Gastrocnemius medialis (tissue), 4 donors: Measurements from ENCODE around the gene PLEKHN1. TPM values are rescaled to one million over a fixed set of nuclear protein-coding genes. Genes with fewer than 3 reads are reported as not detected.

Source experiments
- ATAC-seq, 2 donors: fragments of 150-250 bp; one replicate each; pipeline ENCODE4 v1.9.1; 2016
- DNase-seq, 2 donors: peaks; one replicate each; pipeline ENCODE4 v3.0.0-alpha.2; 2019
- H3K27ac ChIP-seq, 4 donors: fragments of 200-600 bp; sonication (generic); 1 replicate in 1 of 4; 2 replicates in 3 of 4; pipeline ENCODE4 v1.5.1; 2016 to 2018; ENCODE audit warnings: mild to moderate bottlenecking in 2 of 4, moderate library complexity in 1 of 4
- H3K27me3 ChIP-seq, 3 donors: fragments of 200-600 bp; sonication (generic) in 2 of 3; 1 replicate in 1 of 3; 2 replicates in 2 of 3; pipeline versions ENCODE4 v1.5.1 to v1.6.0; 2016 to 2019; ENCODE audit warnings: mild to moderate bottlenecking in 1 of 3, moderate library complexity in 1 of 3
- H3K36me3 ChIP-seq, 2 donors: fragments of 200-600 bp; sonication (generic) in 1 of 2; one replicate each; pipeline ENCODE4 v1.5.1; 2017 to 2018
- H3K4me1 ChIP-seq, 2 donors: fragments of 200-600 bp; sonication (generic) in 1 of 2; one replicate each; pipeline ENCODE4 v1.5.1; 2016 to 2017; ENCODE audit warnings: mild to moderate bottlenecking in 2 of 2
- H3K4me3 ChIP-seq, 4 donors: fragments of 200-600 bp; sonication (generic) in 3 of 4; 1 replicate in 1 of 4; 2 replicates in 3 of 4; pipeline ENCODE4 v1.5.1; 2016 to 2019; ENCODE audit warnings: mild to moderate bottlenecking in 2 of 4
- H3K9me3 ChIP-seq, 3 donors: fragments of 200-600 bp; sonication (generic) in 2 of 3; 1 replicate in 1 of 3; 2 replicates in 2 of 3; pipeline ENCODE4 v1.5.1; 2016 to 2019
- CTCF ChIP-seq, 5 experiments: fragments of 450-650 bp in 3 of 5; fragments of 200-600 bp in 2 of 5; sonication (generic) in 2 of 5; IDR thresholded peaks in 4 of 5; conservative IDR thresholded peaks in 1 of 5; 1 replicate in 4 of 5; 2 replicates in 1 of 5; pipeline ENCODE4 v1.5.1; 2016 to 2019; ENCODE audit warnings: antibody characterized with exemption in 5 of 5, mild to moderate bottlenecking in 3 of 5, moderate library complexity in 3 of 5
- POLR2A ChIP-seq, 2 donors: fragments of 450-650 bp; IDR thresholded peaks; one replicate each; pipeline ENCODE4 v1.6.1; 2017; ENCODE audit warnings: antibody characterized with exemption in 2 of 2, mild to moderate bottlenecking in 2 of 2, moderate library complexity in 2 of 2
- in situ Hi-C, 4 donors: fragments of 200-750 bp; cut with MboI; loops; one replicate each; pipeline versions ENCODE4 v1.15.0 to v1.8.0; 2017; ENCODE audit warnings: low sequenced_read_pairs in 4 of 4
- intact Hi-C: fragments of 100-400 bp; cut with DNase I; formaldehyde crosslinking; loops from one replicate; pipeline ENCODE4 v1.15.1; 2023; ENCODE audit warnings: low total_unique reads
- total RNA-seq, 4 donors: library from RNA; depleted of rRNA; stranded (reverse); fragments of >200 nt; gene quantifications; one replicate each; pipeline versions ENCODE4 v1.1.0 to v1.2.3, GENCODE V29; 2016

PLEKHN1 gene
- total RNA-seq, 4 donors from 2014 or later, result 0.23 TPM; not detected in 3

- ATAC-seq (no peak), DNase-seq (no peak)
- in situ Hi-C loops (no loop called here), intact Hi-C loops (loop anchor here (10.0 kb wide), 1 partner anchor 362 kb away; no protein-coding TSS in a partner anchor)
- Histone ChIP-seq H3K4me3 (no peak overlapping the region), H3K4me1 (peaks cover 3 to 4% of the 10 kb centered on the region in 2 donors), H3K9me3 (no peaks in the 10 kb centered on the region), H3K27me3 (no peaks in the 10 kb centered on the region), H3K36me3 (peaks cover 0 to 91% of the 10 kb centered on the region in 2 donors), H3K27ac (no peak overlapping the region)
- TF ChIP-seq POLR2A (IDR thresholded peaks at IDR 0.05) (no peak), CTCF (IDR thresholded peaks at IDR 0.05 in 4 of 5, conservative IDR thresholded peaks at IDR 0.05 in 1 of 5) (no peak)
Measured at GRCh38 chr1:952603-953002, 13.7 kb upstream of the PLEKHN1 start.

GRCh38 chr1:953524-954320, 12.6 kb upstream of the PLEKHN1 start:
- Histone ChIP-seq H3K4me1 (peaks cover 13 to 14% of the 10 kb centered on the region in 2 donors), H3K27me3 (no peaks in the 10 kb centered on the region), H3K4me3 (no peak overlapping the region), H3K27ac (no peak overlapping the region), H3K36me3 (peaks cover 0 to 80% of the 10 kb centered on the region in 2 donors), H3K9me3 (no peaks in the 10 kb centered on the region)
- in situ Hi-C loops (no loop called here), intact Hi-C loops (loop anchor here (10.0 kb wide), 1 partner anchor 361 kb away; no protein-coding TSS in a partner anchor)
- TF ChIP-seq CTCF (IDR thresholded peaks at IDR 0.05 in 4 of 5, conservative IDR thresholded peaks at IDR 0.05 in 1 of 5) (no peak), POLR2A (IDR thresholded peaks at IDR 0.05) (no peak)
- ATAC-seq, result no peak
- no peak for DNase-seq

- Histone ChIP-seq H3K27ac (no peak overlapping the region), H3K27me3 (no peaks in the 10 kb centered on the region), H3K9me3 (no peaks in the 10 kb centered on the region), H3K4me3 (no peak overlapping the region), H3K36me3 (peaks cover 0 to 68% of the 10 kb centered on the region in 2 donors), H3K4me1 (peaks cover 13 to 20% of the 10 kb centered on the region in 2 donors)
- TF ChIP-seq POLR2A (IDR thresholded peaks at IDR 0.05), result no peak
- no peak for TF ChIP-seq CTCF (IDR thresholded peaks at IDR 0.05 in 4 of 5, conservative IDR thresholded peaks at IDR 0.05 in 1 of 5)
- no peak for DNase-seq
- in situ Hi-C loops (no loop called here), intact Hi-C loops (loop anchor here (10.0 kb wide), 1 partner anchor 360 kb away; no protein-coding TSS in a partner anchor)
- ATAC-seq, result no peak
Measured at GRCh38 chr1:954927-955326, 11.4 kb upstream of the PLEKHN1 start.

GRCh38 chr1:955474-955873, 10.8 kb upstream of the PLEKHN1 start:
- no peak overlapping the region for H3K27ac ChIP-seq
- TF ChIP-seq CTCF (IDR thresholded peaks at IDR 0.05 in 4 of 5, conservative IDR thresholded peaks at IDR 0.05 in 1 of 5), result no peak
- TF ChIP-seq POLR2A (IDR thresholded peaks at IDR 0.05), result no peak
- H3K36me3 ChIP-seq, result peaks cover 0 to 63% of the 10 kb centered on the region in 2 donors
- intact Hi-C loops (loop anchor here (10.0 kb wide), 1 partner anchor 359 kb away; no protein-coding TSS in a partner anchor), in situ Hi-C loops (no loop called here)
- DNase-seq (no peak), ATAC-seq (no peak)
- no peaks in the 10 kb centered on the region for H3K9me3 ChIP-seq
- peaks cover 13 to 24% of the 10 kb centered on the region in 2 donors for H3K4me1 ChIP-seq
- H3K4me3 ChIP-seq, result no peak overlapping the region
- H3K27me3 ChIP-seq, result no peaks in the 10 kb centered on the region
